A549 (cell line): ENCODE measurements around the gene IGFALS. TPM values are rescaled to one million over a fixed set of nuclear protein-coding genes. Genes with fewer than 3 reads are reported as not detected.
A peak's percentile ranks its signal among the peaks of the same experiment; 100 is the strongest.

Source experiments
- ATAC-seq, 2 experiments: fragments of 200-7000 bp in 1 of 2; fragments of >200 bp in 1 of 2; cut with Nextera tagmentation in 1 of 2; cut with Tn5 transposase in 1 of 2; 3 replicates each; pipeline versions ENCODE4 v1.8.0 to v1.9.1; 2018 to 2020; ENCODE audit warnings: mild to moderate bottlenecking in 1 of 2, moderate library complexity in 1 of 2
- CTCF ChIA-PET: fragments of 300-600 bp; sonication (Branson Sonifier 250); formaldehyde crosslinking; extraction: SDS; loops from one replicate; lab custom pipeline; 2021; ENCODE audit warnings: antibody characterized with exemption, inconsistent platforms; lab: Yijun Ruan, JAX
- POLR2A ChIA-PET: fragments of 350-600 bp; formaldehyde crosslinking; extraction: SDS; loops from one replicate; lab custom pipeline; 2021; ENCODE audit warnings: antibody characterized with exemption, inconsistent platforms; lab: Yijun Ruan, JAX
- DNase-seq, 2 experiments: peaks; one replicate each; pipeline versions ENCODE4 v3.0.0 to v3.0.0-alpha.2; 2011 to 2016; ENCODE audit warnings: low read depth in 1 of 2, low spot score in 1 of 2
- FAIRE-seq: peaks from 2 replicates; lab custom pipeline; 2011; peaks lifted over from hg19 to GRCh38; lab: Jason Lieb, UNC
- H3K27ac ChIP-seq, 2 experiments: fragments of >200 bp; sonication (Bioruptor Twin); formaldehyde crosslinking; 3 replicates each; pipeline ENCODE4 v1.5.1; 2016 to 2017
- H3K4me1 ChIP-seq: fragments of >200 bp; sonication (Bioruptor Twin); formaldehyde crosslinking; 3 replicates; pipeline ENCODE4 v1.6.1; 2016
- H3K4me2 ChIP-seq: fragments of >200 bp; sonication (Bioruptor Twin); formaldehyde crosslinking; 3 replicates; pipeline ENCODE4 v1.6.1; 2016
- H3K4me3 ChIP-seq: fragments of >200 bp; sonication (Bioruptor Twin); formaldehyde crosslinking; 3 replicates; pipeline ENCODE4 v1.5.1; 2016
- H3K9me3 ChIP-seq: fragments of >200 bp; sonication (Bioruptor Twin); formaldehyde crosslinking; 3 replicates; pipeline ENCODE4 v1.6.1; 2016
- CTCF ChIP-seq: fragments of >200 bp; sonication (Bioruptor Twin); formaldehyde crosslinking; IDR thresholded peaks from 3 replicates; pipeline ENCODE4 v1.5.1; 2016
- EHF ChIP-seq: fragments of 250-450 bp; sonication (Bioruptor Pico); IDR thresholded peaks from 2 replicates; pipeline ENCODE4 v1.5.0; 2020; ENCODE audit warnings: mild to moderate bottlenecking
- EP300 ChIP-seq, 2 experiments: fragments of >200 bp; sonication (Bioruptor Twin); formaldehyde crosslinking; IDR thresholded peaks; 2 replicates in 1 of 2; 3 replicates in 1 of 2; pipeline ENCODE4 v1.6.1; 2016 to 2017
- FOXS1 ChIP-seq: fragments of 250-450 bp; sonication (Bioruptor Pico); IDR thresholded peaks from 2 replicates; pipeline ENCODE4 v1.5.0; 2020; ENCODE audit warnings: mild to moderate bottlenecking, moderate library complexity
- HDAC2 ChIP-seq: fragments of 200-600 bp; sonication (generic); IDR thresholded peaks from 2 replicates; pipeline ENCODE4 v1.6.1; 2016
- JUN ChIP-seq, 2 experiments: fragments of >200 bp; sonication (Bioruptor Twin); formaldehyde crosslinking; IDR thresholded peaks; 2 replicates in 1 of 2; 3 replicates in 1 of 2; pipeline ENCODE4 v1.6.1; 2016 to 2017
- KDM1A ChIP-seq: fragments of 200-600 bp; sonication (generic); IDR thresholded peaks from 2 replicates; pipeline ENCODE4 v1.6.1; 2016; ENCODE audit warnings: low read depth, mild to moderate bottlenecking
- KDM5A ChIP-seq: fragments of 200-600 bp; sonication (generic); IDR thresholded peaks from 2 replicates; pipeline ENCODE4 v1.6.1; 2016; ENCODE audit warnings: antibody characterized with exemption, mild to moderate bottlenecking
- MAFK ChIP-seq: fragments of 450-650 bp; IDR thresholded peaks from 2 replicates; pipeline ENCODE4 v1.6.1; 2014; ENCODE audit not compliant: partially characterized antibody
- MYC ChIP-seq: IDR thresholded peaks from 2 replicates; pipeline ENCODE4 v1.6.1; 2012; ENCODE audit warnings: mild to moderate bottlenecking, inconsistent platforms, low read length, improper control_type of control experiment, borderline replicate concordance
- RCOR1 ChIP-seq: fragments of 150-350 bp; IDR thresholded peaks from 2 replicates; pipeline ENCODE4 v1.6.1; 2014; ENCODE audit warnings: antibody characterized with exemption, low read length, low read depth
- RFX5 ChIP-seq: fragments of 450-650 bp; IDR thresholded peaks from 2 replicates; pipeline ENCODE4 v1.7.1; 2014; ENCODE audit warnings: antibody characterized with exemption, mild to moderate bottlenecking, moderate library complexity
- RNF2 ChIP-seq: fragments of 200-600 bp; sonication (generic); IDR thresholded peaks from 2 replicates; pipeline ENCODE4 v1.6.1; 2016; ENCODE audit warnings: low read depth, mild to moderate bottlenecking, antibody characterized with exemption, moderate library complexity, borderline replicate concordance
- SMC3 ChIP-seq: fragments of >200 bp; sonication (Bioruptor Twin); formaldehyde crosslinking; IDR thresholded peaks from 3 replicates; pipeline ENCODE4 v1.6.1; 2018; ENCODE audit warnings: inconsistent platforms
- ZC3H11A ChIP-seq: fragments of 450-650 bp; IDR thresholded peaks from 2 replicates; pipeline ENCODE4 v1.6.1; 2014; ENCODE audit warnings: antibody characterized with exemption, mild to moderate bottlenecking
- WGBS: methylation state at CpG from one replicate; pipeline ENCODE4 v1.1.6; 2017; ENCODE audit errors: missing lambda C conversion rate; 5-methylcytosine and 5-hydroxymethylcytosine counted together
- polyA plus RNA-seq, 4 experiments: library from polyadenylated mRNA; depleted of rRNA in 3 of 4; stranded (reverse); fragments of >200 nt; fragmentation: RNase III in 1 of 4; extraction: RNeasy Plus Mini Kit Qiagen cat#74134 plus additional on column Dnase treatment in 1 of 4; gene quantifications; 2 replicates in 3 of 4; 3 replicates in 1 of 4; pipeline ENCODE4 v1.2.3, GENCODE V29; 2011 to 2017
- TF ChIP-seq, protein P1 (sequence below): fragments of 150-350 bp; IDR thresholded peaks from 2 replicates; pipeline ENCODE4 v1.6.1; 2014; ENCODE audit warnings: low read depth, mild to moderate bottlenecking, low read length
- TF ChIP-seq, protein P2 (sequence below): fragments of >200 bp; sonication (Bioruptor Twin); formaldehyde crosslinking; IDR thresholded peaks from 3 replicates; pipeline ENCODE4 v1.6.1; 2016

The IGFALS gene
- polyA plus RNA-seq, 2 of the 4 experiments (the other 2 are of a cell fraction): 0.08 TPM; not detected in 1

- FAIRE-seq: no peak
- Histone ChIP-seq H3K4me2 (no peak overlapping the region), H3K27ac (no peak overlapping the region), H3K4me3 (no peak overlapping the region), H3K4me1 (peaks cover 16% of the 10 kb centered on the region), H3K9me3 (no peaks in the 10 kb centered on the region)
- 92% methylated on average over 19 of the region's 30 CpGs for WGBS
- ChIA-PET CTCF (interaction anchor here (1.0 to 2.3 kb wide), 4 partner anchors 10 to 97 kb away, joined by 4 to 13 read pairs (median 5); partner anchors contain the start of gene JPT2), POLR2A (no interaction called here)
- TF ChIP-seq KDM1A: no peak
- TF ChIP-seq KDM5A: no peak
- TF ChIP-seq, protein P1, sequence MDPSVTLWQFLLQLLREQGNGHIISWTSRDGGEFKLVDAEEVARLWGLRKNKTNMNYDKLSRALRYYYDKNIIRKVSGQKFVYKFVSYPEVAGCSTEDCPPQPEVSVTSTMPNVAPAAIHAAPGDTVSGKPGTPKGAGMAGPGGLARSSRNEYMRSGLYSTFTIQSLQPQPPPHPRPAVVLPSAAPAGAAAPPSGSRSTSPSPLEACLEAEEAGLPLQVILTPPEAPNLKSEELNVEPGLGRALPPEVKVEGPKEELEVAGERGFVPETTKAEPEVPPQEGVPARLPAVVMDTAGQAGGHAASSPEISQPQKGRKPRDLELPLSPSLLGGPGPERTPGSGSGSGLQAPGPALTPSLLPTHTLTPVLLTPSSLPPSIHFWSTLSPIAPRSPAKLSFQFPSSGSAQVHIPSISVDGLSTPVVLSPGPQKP: no peak
- peak; percentile 10 for TF ChIP-seq MAFK
- TF ChIP-seq HDAC2: no peak
- TF ChIP-seq, protein P2, sequence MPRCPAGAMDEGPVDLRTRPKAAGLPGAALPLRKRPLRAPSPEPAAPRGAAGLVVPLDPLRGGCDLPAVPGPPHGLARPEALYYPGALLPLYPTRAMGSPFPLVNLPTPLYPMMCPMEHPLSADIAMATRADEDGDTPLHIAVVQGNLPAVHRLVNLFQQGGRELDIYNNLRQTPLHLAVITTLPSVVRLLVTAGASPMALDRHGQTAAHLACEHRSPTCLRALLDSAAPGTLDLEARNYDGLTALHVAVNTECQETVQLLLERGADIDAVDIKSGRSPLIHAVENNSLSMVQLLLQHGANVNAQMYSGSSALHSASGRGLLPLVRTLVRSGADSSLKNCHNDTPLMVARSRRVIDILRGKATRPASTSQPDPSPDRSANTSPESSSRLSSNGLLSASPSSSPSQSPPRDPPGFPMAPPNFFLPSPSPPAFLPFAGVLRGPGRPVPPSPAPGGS: no peak
- TF ChIP-seq SMC3: no peak
- no peak for TF ChIP-seq EP300 (IDR thresholded peaks at IDR 0.05)
- TF ChIP-seq FOXS1 (CRISPR knock-in tag): no peak
- DNase-seq: no peak
- ATAC-seq: no peak
Measured at GRCh38 chr16:1775006-1775845, 18.3 kb downstream of the IGFALS start.

DNA sequence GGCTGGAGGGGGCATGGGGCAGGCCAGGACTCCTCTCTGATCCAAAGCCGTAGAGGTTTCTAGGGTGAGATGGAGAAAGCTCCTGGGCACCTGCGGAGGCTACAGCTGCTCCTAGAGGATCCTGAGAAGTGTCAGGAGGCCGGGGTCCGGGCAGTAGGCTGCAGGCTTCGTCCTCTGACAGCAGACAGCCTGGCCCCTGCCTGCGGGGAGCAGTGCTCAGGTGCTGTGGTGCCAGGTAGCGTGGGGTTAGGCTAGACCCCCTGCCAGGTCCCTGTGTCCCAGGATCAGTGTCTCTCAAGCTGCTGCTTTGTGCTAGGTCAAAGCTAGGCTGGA lies 19.1 kb downstream of the IGFALS start:
- ChIA-PET CTCF (interaction anchor here (0.7 to 2.3 kb wide), 13 partner anchors 8 to 96 kb away, joined by 3 to 13 read pairs (median 4); partner anchors contain the start of genes IGFALS, JPT2, MAPK8IP3 and NUBP2), POLR2A (interaction anchor here (0.8 to 6.5 kb wide), 2 partner anchors 8 to 69 kb away, joined by 3 to 46 read pairs; partner anchors contain the start of genes MAPK8IP3, NUBP2 and SPSB3)
- Histone ChIP-seq H3K27ac (peak overlapping the region in 1 of 2 experiments; percentile 98; a peak in 4 of 6 replicates), H3K4me1 (peaks cover 20% of the 10 kb centered on the region)
- TF ChIP-seq MYC (no peak), SMC3 (no peak), CTCF (no peak), ZC3H11A (no peak), JUN (IDR thresholded peaks at IDR 0.05) (no peak), EHF (CRISPR knock-in tag) (no peak), RCOR1 (no peak), RNF2 (no peak), RFX5 (no peak)
- TF ChIP-seq, all 56 proteins: peak for 0
- 90% methylated on average over 6 of the region's 7 CpGs for WGBS
- Histone ChIP-seq H3K4me3 (peak overlapping the region; percentile 85; the same call in 1 of the 3 replicates), H3K9me3 (no peaks in the 10 kb centered on the region), H3K4me2 (peak overlapping the region; percentile 90)
- no peak for DNase-seq
- no peak for ATAC-seq
- FAIRE-seq: no peak
